CD14-positive monocyte (primary cell): ENCODE measurements around the gene CCNK. TPM values are rescaled to one million over a fixed set of nuclear protein-coding genes. Genes with fewer than 3 reads are reported as not detected.

Experiments used
- DNase-seq, 3 donors: peaks; one replicate each; pipeline ENCODE4 v3.0.0-alpha.2; 2011 to 2022
- H2AFZ ChIP-seq: 2 replicates; pipeline ENCODE4 v1.6.0; 2012; ENCODE audit warnings: mild to moderate bottlenecking, low read depth, low read length, inconsistent platforms; ENCODE audit not compliant: insufficient read depth, poor library complexity, severe bottlenecking
- H3K27ac ChIP-seq, 2 donors: 1 replicate in 1 of 2; 2 replicates in 1 of 2; pipeline ENCODE4 v1.5.1; 2012 to 2013; ENCODE audit warnings: low read length in 2 of 2, control low read depth in 1 of 2, inconsistent platforms in 1 of 2, low read depth in 1 of 2, mild to moderate bottlenecking in 1 of 2
- H3K27me3 ChIP-seq, 2 donors: one replicate each; pipeline versions ENCODE4 v1.6.0 to v1.6.1; 2011 to 2013; ENCODE audit warnings: low read length in 2 of 2; ENCODE audit not compliant: control insufficient read depth in 2 of 2, insufficient read depth in 2 of 2
- H3K36me3 ChIP-seq, 2 donors: replicated peaks in 1 of 2; 1 replicate in 1 of 2; 2 replicates in 1 of 2; pipeline versions ENCODE4 v1.5.1 to v1.6.1; 2012 to 2013; ENCODE audit warnings: low read length in 2 of 2, control low read depth in 1 of 2, inconsistent platforms in 1 of 2, mild to moderate bottlenecking in 1 of 2; ENCODE audit not compliant: insufficient read depth in 2 of 2, control insufficient read depth in 1 of 2
- H3K4me1 ChIP-seq, 2 donors: 1 replicate in 1 of 2; 2 replicates in 1 of 2; pipeline versions ENCODE4 v1.5.1 to v1.6.1; 2012 to 2013; ENCODE audit warnings: low read length in 2 of 2, control low read depth in 1 of 2, inconsistent platforms in 1 of 2, mild to moderate bottlenecking in 1 of 2, moderate library complexity in 1 of 2; ENCODE audit not compliant: insufficient read depth in 2 of 2, control insufficient read depth in 1 of 2
- H3K4me2 ChIP-seq: replicated peaks from 2 replicates; pipeline ENCODE3; 2012; ENCODE audit warnings: low read length, moderate library complexity, mild to moderate bottlenecking; ENCODE audit not compliant: poor library complexity, severe bottlenecking; ENCODE audit errors: extremely low read depth
- H3K4me3 ChIP-seq, 3 experiments: fragments of 200-600 bp in 1 of 3; sonication (generic) in 1 of 3; replicated peaks in 1 of 3; 1 replicate in 2 of 3; 2 replicates in 1 of 3; pipeline ENCODE4 v1.5.1; 2011 to 2013; ENCODE audit warnings: low read length in 3 of 3, mild to moderate bottlenecking in 3 of 3, control low read depth in 2 of 3, low read depth in 2 of 3, inconsistent platforms in 1 of 3, moderate library complexity in 1 of 3
- H3K79me2 ChIP-seq: 2 replicates; pipeline ENCODE4 v1.6.0; 2012; ENCODE audit warnings: mild to moderate bottlenecking, control low read depth, inconsistent platforms, low read length, moderate library complexity; ENCODE audit not compliant: insufficient read depth
- H3K9ac ChIP-seq: 2 replicates; pipeline ENCODE4 v1.6.0; 2017; ENCODE audit warnings: low read length, mild to moderate bottlenecking; ENCODE audit not compliant: insufficient read depth, poor library complexity, severe bottlenecking
- H3K9me3 ChIP-seq, 2 donors: replicated peaks in 1 of 2; 1 replicate in 1 of 2; 2 replicates in 1 of 2; pipeline versions ENCODE4 v1.5.1 to v1.6.1; 2012 to 2013; ENCODE audit warnings: low read length in 2 of 2, control low read depth in 1 of 2; ENCODE audit not compliant: control insufficient read depth in 1 of 2, insufficient read depth in 1 of 2
- H4K20me1 ChIP-seq: 2 replicates; pipeline ENCODE4 v1.6.0; 2012; ENCODE audit warnings: mild to moderate bottlenecking, low read length, control low read depth, moderate library complexity; ENCODE audit not compliant: insufficient read depth
- H3K27ac Mint-ChIP-seq, 7 donors: one replicate each; pipeline ENCODE4 v1.8.0; 2020; ENCODE audit warnings: mild to moderate bottlenecking in 7 of 7, mixed read lengths in 7 of 7, moderate library complexity in 6 of 7, inconsistent platforms in 2 of 7
- H3K27me3 Mint-ChIP-seq, 3 donors: one replicate each; pipeline ENCODE4 v1.8.0; 2021 to 2022; ENCODE audit warnings: low read depth in 3 of 3, mild to moderate bottlenecking in 3 of 3, mixed read lengths in 3 of 3, moderate library complexity in 3 of 3, inconsistent platforms in 1 of 3
- H3K36me3 Mint-ChIP-seq, 2 donors: one replicate each; pipeline ENCODE4 v1.8.0; 2020; ENCODE audit warnings: mixed read lengths in 2 of 2, inconsistent platforms in 1 of 2, mild to moderate bottlenecking in 1 of 2
- H3K4me1 Mint-ChIP-seq: one replicate; pipeline ENCODE4 v1.8.0; 2020; ENCODE audit warnings: mild to moderate bottlenecking, mixed read lengths
- H3K4me3 Mint-ChIP-seq, 2 donors: one replicate each; pipeline ENCODE4 v1.8.0; 2020; ENCODE audit warnings: mild to moderate bottlenecking in 2 of 2, mixed read lengths in 2 of 2, moderate library complexity in 1 of 2
- H3K9me3 Mint-ChIP-seq, 7 donors: one replicate each; pipeline ENCODE4 v1.8.0; 2020 to 2022; ENCODE audit warnings: mixed read lengths in 7 of 7, mild to moderate bottlenecking in 6 of 7, moderate library complexity in 6 of 7, inconsistent platforms in 2 of 7
- WGBS: methylation state at CpG from one replicate; pipeline ENCODE4 v1.1.5; 2013; ENCODE audit warnings: missing lambda C conversion rate; ENCODE audit not compliant: insufficient coverage; 5-methylcytosine and 5-hydroxymethylcytosine counted together
- intact Hi-C, 2 donors: fragments of 100-400 bp; cut with micrococcal nuclease; formaldehyde crosslinking; loops; one replicate each; pipeline versions ENCODE4 v1.15.0 to v1.15.1; 2023
- polyA plus RNA-seq, 3 donors: library from polyadenylated mRNA; depleted of rRNA in 1 of 3; unstranded in 2 of 3; stranded (reverse) in 1 of 3; fragments of 300-500 nt in 2 of 3; fragments of >200 nt in 1 of 3; fragmentation: Illumina TruSeq in 2 of 3; gene quantifications; 1 replicate in 2 of 3; 2 replicates in 1 of 3; pipeline ENCODE4 v1.2.3, GENCODE V29; 2012 to 2021
- TF ChIP-seq, protein P1 (sequence below): fragments of 200-600 bp; IDR thresholded peaks from one replicate; pipeline ENCODE4 v1.8.0; 2022; ENCODE audit warnings: antibody characterized with exemption, mild to moderate bottlenecking

Gene CCNK
- polyA plus RNA-seq, 3 donors: 7.7 to 21.5 (median 14.7) TPM

- peaks cover 14% of the 10 kb centered on the region for H4K20me1 ChIP-seq
- peaks cover 0 to 2% (median 1%) of the 10 kb centered on the region in 3 donors for H3K27me3 Mint-ChIP-seq
- TF ChIP-seq, protein P1, sequence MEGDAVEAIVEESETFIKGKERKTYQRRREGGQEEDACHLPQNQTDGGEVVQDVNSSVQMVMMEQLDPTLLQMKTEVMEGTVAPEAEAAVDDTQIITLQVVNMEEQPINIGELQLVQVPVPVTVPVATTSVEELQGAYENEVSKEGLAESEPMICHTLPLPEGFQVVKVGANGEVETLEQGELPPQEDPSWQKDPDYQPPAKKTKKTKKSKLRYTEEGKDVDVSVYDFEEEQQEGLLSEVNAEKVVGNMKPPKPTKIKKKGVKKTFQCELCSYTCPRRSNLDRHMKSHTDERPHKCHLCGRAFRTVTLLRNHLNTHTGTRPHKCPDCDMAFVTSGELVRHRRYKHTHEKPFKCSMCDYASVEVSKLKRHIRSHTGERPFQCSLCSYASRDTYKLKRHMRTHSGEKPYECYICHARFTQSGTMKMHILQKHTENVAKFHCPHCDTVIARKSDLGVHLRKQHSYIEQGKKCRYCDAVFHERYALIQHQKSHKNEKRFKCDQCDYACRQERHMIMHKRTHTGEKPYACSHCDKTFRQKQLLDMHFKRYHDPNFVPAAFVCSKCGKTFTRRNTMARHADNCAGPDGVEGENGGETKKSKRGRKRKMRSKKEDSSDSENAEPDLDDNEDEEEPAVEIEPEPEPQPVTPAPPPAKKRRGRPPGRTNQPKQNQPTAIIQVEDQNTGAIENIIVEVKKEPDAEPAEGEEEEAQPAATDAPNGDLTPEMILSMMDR: no peak
- no peak overlapping the region for H3K4me2 ChIP-seq
- no peak overlapping the region for H3K4me3 ChIP-seq
- H3K9ac ChIP-seq: no peak overlapping the region
- no peaks in the 10 kb centered on the region for H3K4me1 Mint-ChIP-seq
- 100% methylated on average over 4 of the region's 5 CpGs for WGBS
- H3K27ac ChIP-seq: no peak overlapping the region
- no peaks in the 10 kb centered on the region for H3K9me3 Mint-ChIP-seq
- no peaks in the 10 kb centered on the region for H3K4me1 ChIP-seq
- no peaks in the 10 kb centered on the region for H3K79me2 ChIP-seq
- DNase-seq: no peak
- no peak overlapping the region for H3K4me3 Mint-ChIP-seq
- peaks cover 99% of the 10 kb centered on the region in 2 donors for H3K36me3 ChIP-seq
- no peaks in the 10 kb centered on the region for H3K27me3 ChIP-seq
- no peaks in the 10 kb centered on the region for H3K9me3 ChIP-seq
- no peak overlapping the region for H3K27ac Mint-ChIP-seq
- H2AFZ ChIP-seq: no peak overlapping the region
- intact Hi-C loops: no loop called here
- peaks cover 97 to 100% of the 10 kb centered on the region in 2 donors for H3K36me3 Mint-ChIP-seq
Observed at GRCh38 chr14:99505089-99505488, 23.9 kb downstream of the CCNK start.

DNA sequence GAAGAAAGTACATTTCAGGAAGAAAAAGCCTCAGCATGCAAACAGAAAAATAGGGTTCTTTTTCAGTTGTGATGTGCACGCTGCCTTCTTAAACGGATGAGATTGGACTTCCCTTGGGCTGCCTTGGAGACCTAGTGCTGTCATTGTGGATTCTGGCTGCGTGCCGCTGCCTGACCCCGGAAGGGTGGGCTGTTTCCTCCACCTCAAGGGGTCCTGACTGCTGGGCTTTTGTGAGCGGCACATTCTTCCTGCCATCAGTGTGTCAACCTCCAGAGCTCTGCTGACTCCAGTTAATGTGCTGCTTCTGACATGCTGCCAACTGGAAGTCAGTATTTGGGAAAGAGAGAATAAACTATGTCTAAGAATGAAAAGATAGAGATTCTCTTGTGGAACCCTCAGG is 25.1 kb downstream of the CCNK start:
- no peak overlapping the region for H3K4me3 ChIP-seq
- Mint-ChIP-seq H3K27me3 (peaks cover 0 to 2% (median 1%) of the 10 kb centered on the region in 3 donors), H3K4me1 (no peaks in the 10 kb centered on the region), H3K4me3 (no peak overlapping the region), H3K9me3 (no peaks in the 10 kb centered on the region), H3K27ac (peak overlapping the region in 1 of 7 donors; percentile 28), H3K36me3 (peaks cover 91 to 96% of the 10 kb centered on the region in 2 donors)
- no peak overlapping the region for H2AFZ ChIP-seq
- H3K27me3 ChIP-seq: no peaks in the 10 kb centered on the region
- H3K4me2 ChIP-seq: no peak overlapping the region
- H3K9ac ChIP-seq: no peak overlapping the region
- H4K20me1 ChIP-seq: peaks cover 14% of the 10 kb centered on the region
- no peak overlapping the region for H3K27ac ChIP-seq
- H3K36me3 ChIP-seq: peaks cover 95% of the 10 kb centered on the region in 2 donors
- 100% methylated on average over 6 of the region's 6 CpGs for whole genome bisulfite sequencing
- TF ChIP-seq, protein P1: no peak
- no peaks in the 10 kb centered on the region for H3K9me3 ChIP-seq
- H3K79me2 ChIP-seq: no peaks in the 10 kb centered on the region
- DNase-seq: no peak
- no peaks in the 10 kb centered on the region for H3K4me1 ChIP-seq
- intact Hi-C loops: no loop called here
